Common myeloid progenitor, CD34-positive (primary cell): ENCODE measurements around the gene IGFBP1.
"Not testable (repeated sequence)": the region's sequence is repeated elsewhere in the genome, so short reads cannot be mapped to it uniquely, and the experiment has no call there.

Experiments used
- CTCF ChIA-PET: fragments of 350-600 bp; sonication (Branson Sonifier 250); formaldehyde crosslinking; loops from one replicate; lab custom pipeline; 2021; ENCODE audit warnings: antibody characterized with exemption; lab: Charles Lee
- POLR2A ChIA-PET: fragments of 350-600 bp; sonication (Branson Sonifier 250); formaldehyde crosslinking; loops from one replicate; lab custom pipeline; 2021; ENCODE audit warnings: antibody characterized with exemption; lab: Charles Lee
- DNase-seq, 3 donors: peaks; one replicate each; pipeline versions ENCODE4 v3.0.0 to v3.0.0-alpha.2; 2013
- H3K27ac ChIP-seq, 2 experiments: 1 replicate in 1 of 2; 2 replicates in 1 of 2; pipeline ENCODE4 v1.7.0; 2013; ENCODE audit warnings: inconsistent platforms in 2 of 2, low read length in 2 of 2, mild to moderate bottlenecking in 2 of 2, low read depth in 1 of 2, moderate library complexity in 1 of 2; ENCODE audit not compliant: severe bottlenecking in 2 of 2, insufficient read depth in 1 of 2, poor library complexity in 1 of 2
- H3K27me3 ChIP-seq, 5 experiments: replicated peaks in 2 of 5; 1 replicate in 3 of 5; 2 replicates in 2 of 5; pipeline versions ENCODE4 v1.6.1 to v1.7.0; 2013; ENCODE audit warnings: low read length in 4 of 5, mild to moderate bottlenecking in 2 of 5, moderate library complexity in 2 of 5, inconsistent platforms in 1 of 5; ENCODE audit not compliant: insufficient read depth in 5 of 5, control insufficient read depth in 4 of 5
- H3K36me3 ChIP-seq, 4 experiments: 1 replicate in 2 of 4; 2 replicates in 2 of 4; pipeline versions ENCODE4 v1.6.1 to v1.7.0; 2013; ENCODE audit warnings: low read length in 3 of 4, control low read depth in 1 of 4, mild to moderate bottlenecking in 1 of 4; ENCODE audit not compliant: control insufficient read depth in 4 of 4, insufficient read depth in 4 of 4
- H3K4me1 ChIP-seq, 4 experiments: 1 replicate in 3 of 4; 2 replicates in 1 of 4; pipeline versions ENCODE4 v1.6.1 to v1.7.1; 2013; ENCODE audit warnings: low read length in 3 of 4, mild to moderate bottlenecking in 3 of 4, control low read depth in 1 of 4, inconsistent platforms in 1 of 4, moderate library complexity in 1 of 4; ENCODE audit not compliant: control insufficient read depth in 4 of 4, insufficient read depth in 4 of 4; ENCODE audit errors: control extremely low read depth in 1 of 4
- H3K4me3 ChIP-seq, 7 experiments: 1 replicate in 4 of 7; 2 replicates in 3 of 7; pipeline versions ENCODE4 v1.5.1 to v1.7.0; 2013; ENCODE audit warnings: mild to moderate bottlenecking in 7 of 7, low read length in 6 of 7, moderate library complexity in 6 of 7, inconsistent platforms in 2 of 7, low read depth in 2 of 7, control low read depth in 1 of 7; ENCODE audit not compliant: insufficient read depth in 4 of 7, control insufficient read depth in 1 of 7; ENCODE audit errors: extremely low read depth in 1 of 7
- H3K9me3 ChIP-seq, 5 experiments: 1 replicate in 4 of 5; 2 replicates in 1 of 5; pipeline versions ENCODE4 v1.6.1 to v1.7.1; 2013; ENCODE audit warnings: low read length in 4 of 5, mild to moderate bottlenecking in 2 of 5, inconsistent platforms in 1 of 5, low read depth in 1 of 5, moderate library complexity in 1 of 5; ENCODE audit not compliant: control insufficient read depth in 4 of 5, insufficient read depth in 2 of 5; ENCODE audit errors: control extremely low read depth in 1 of 5
- WGBS: methylation state at CpG from one replicate; pipeline ENCODE4 v1.1.5; 2013; ENCODE audit not compliant: insufficient coverage; 5-methylcytosine and 5-hydroxymethylcytosine counted together

Gene IGFBP1

GRCh38 chr7:45855680-45856079 lies 32.6 kb upstream of the IGFBP1 start:
- 55% methylated on average over 2 of the region's 3 CpGs for WGBS
- DNase-seq, H3K27me3 ChIP-seq, H3K36me3 ChIP-seq, H3K4me3 ChIP-seq, POLR2A ChIA-PET, H3K4me1 ChIP-seq, H3K9me3 ChIP-seq, H3K27ac ChIP-seq: not testable (repeated sequence)
- CTCF ChIA-PET, result interaction anchor here (1.3 kb wide), 1 partner anchor 192 kb away, joined by 4 read pairs; no protein-coding TSS in a partner anchor

- H3K4me3 ChIP-seq, CTCF ChIA-PET, H3K27me3 ChIP-seq, H3K9me3 ChIP-seq, POLR2A ChIA-PET, H3K4me1 ChIP-seq, DNase-seq, H3K27ac ChIP-seq, H3K36me3 ChIP-seq: not testable (repeated sequence)
- no CpG with 5 or more reads among the region's 4 CpGs for WGBS
These were observed 31.4 kb upstream of the IGFBP1 start for GRCh38 chr7:45856888-45857287.

GRCh38 chr7:45863715-45864114 lies 24.6 kb upstream of the IGFBP1 start:
- Histone ChIP-seq H3K36me3 (no peaks in the 10 kb centered on the region), H3K4me1 (no peaks in the 10 kb centered on the region), H3K27ac (no peak overlapping the region), H3K27me3 (peaks cover 0 to 11% (median 2%) of the 10 kb centered on the region in 5 experiments), H3K9me3 (no peaks in the 10 kb centered on the region), H3K4me3 (no peak overlapping the region)
- no peak for DNase-seq
- ChIA-PET CTCF (no interaction called here), POLR2A (no interaction called here)
- WGBS, result 82% methylated on average over 8 of the region's 9 CpGs

- Histone ChIP-seq H3K36me3 (no peaks in the 10 kb centered on the region), H3K9me3 (no peaks in the 10 kb centered on the region), H3K27me3 (peaks cover 0 to 11% (median 2%) of the 10 kb centered on the region in 5 experiments), H3K4me1 (no peaks in the 10 kb centered on the region), H3K27ac (no peak overlapping the region), H3K4me3 (no peak overlapping the region)
- ChIA-PET CTCF (interaction anchor here (0.9 to 1.2 kb wide), 2 partner anchors 12 to 17 kb away, joined by 3 read pairs; no protein-coding TSS in a partner anchor), POLR2A (no interaction called here)
- 84% methylated on average over 12 of the region's 13 CpGs for WGBS
- DNase-seq, result no peak
These were observed 22.5 kb upstream of the IGFBP1 start for GRCh38 chr7:45865594-45866410.

- POLR2A ChIA-PET, result no interaction called here
- WGBS, result 92% methylated on average over 2 of the region's 2 CpGs
These were observed 20.8 kb upstream of the IGFBP1 start for GRCh38 chr7:45867471-45867870.

GRCh38 chr7:45869426-45869825 lies 18.9 kb upstream of the IGFBP1 start:
- DNase-seq, result no peak
- Histone ChIP-seq H3K9me3 (no peaks in the 10 kb centered on the region), H3K27me3 (peaks cover 0 to 7% (median 2%) of the 10 kb centered on the region in 5 experiments), H3K4me1 (no peaks in the 10 kb centered on the region), H3K36me3 (no peaks in the 10 kb centered on the region), H3K4me3 (no peak overlapping the region), H3K27ac (no peak overlapping the region)
- WGBS, result 100% methylated on average over 2 of the region's 4 CpGs
- POLR2A ChIA-PET, result no interaction called here
- CTCF ChIA-PET, result no interaction called here

More at GRCh38 chr7:45867471-45867870, 20.8 kb upstream of the IGFBP1 start:
- Histone ChIP-seq H3K27ac (no peak overlapping the region), H3K4me3 (no peak overlapping the region), H3K9me3 (no peaks in the 10 kb centered on the region), H3K27me3 (peaks cover 0 to 9% (median 2%) of the 10 kb centered on the region in 5 experiments), H3K4me1 (no peaks in the 10 kb centered on the region), H3K36me3 (no peaks in the 10 kb centered on the region)
- CTCF ChIA-PET, result no interaction called here
- no peak for DNase-seq
